Epithelial cell of esophagus (primary cell): ENCODE measurements around the gene PHACTR1.
A peak's percentile ranks its signal among the peaks of the same experiment; 100 is the strongest.

Experiments used
- DNase-seq: peaks from one replicate; pipeline ENCODE4 v3.0.0; 2010; ENCODE audit warnings: low read depth
- H3K4me3 ChIP-seq: 2 replicates; pipeline ENCODE4 v1.5.1; 2011; ENCODE audit warnings: mild to moderate bottlenecking, low read length, control low read depth
- TF ChIP-seq, protein P1 (sequence below): IDR thresholded peaks from 2 replicates; pipeline ENCODE4 v1.5.1; 2011; ENCODE audit warnings: low read depth, mild to moderate bottlenecking, low read length, control low read depth, inconsistent platforms; ENCODE audit not compliant: insufficient read depth; ENCODE audit errors: missing control alignments

The PHACTR1 gene

DNA sequence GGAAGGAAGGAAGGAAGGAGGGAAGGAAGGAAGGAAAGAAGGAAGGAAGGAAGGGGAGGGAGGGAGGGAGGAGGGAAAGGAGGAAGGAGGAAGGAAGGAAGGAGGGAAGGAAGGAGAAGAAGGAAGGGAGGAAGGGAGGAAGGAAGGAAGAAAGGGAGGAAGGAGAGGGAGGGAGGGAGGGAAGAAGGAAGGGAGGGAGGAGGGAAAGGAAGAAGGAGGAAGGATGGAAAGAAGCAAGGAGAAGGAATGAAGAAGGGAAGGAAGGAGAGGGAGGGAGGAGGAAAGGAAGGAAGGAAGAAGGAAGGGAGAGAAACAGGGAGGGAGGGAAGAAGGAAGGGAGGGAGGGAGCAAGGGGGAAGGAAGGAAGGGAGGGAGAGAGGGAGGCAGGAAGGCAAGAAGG is 204.9 kb downstream of the PHACTR1 start:
- TF ChIP-seq, protein P1, sequence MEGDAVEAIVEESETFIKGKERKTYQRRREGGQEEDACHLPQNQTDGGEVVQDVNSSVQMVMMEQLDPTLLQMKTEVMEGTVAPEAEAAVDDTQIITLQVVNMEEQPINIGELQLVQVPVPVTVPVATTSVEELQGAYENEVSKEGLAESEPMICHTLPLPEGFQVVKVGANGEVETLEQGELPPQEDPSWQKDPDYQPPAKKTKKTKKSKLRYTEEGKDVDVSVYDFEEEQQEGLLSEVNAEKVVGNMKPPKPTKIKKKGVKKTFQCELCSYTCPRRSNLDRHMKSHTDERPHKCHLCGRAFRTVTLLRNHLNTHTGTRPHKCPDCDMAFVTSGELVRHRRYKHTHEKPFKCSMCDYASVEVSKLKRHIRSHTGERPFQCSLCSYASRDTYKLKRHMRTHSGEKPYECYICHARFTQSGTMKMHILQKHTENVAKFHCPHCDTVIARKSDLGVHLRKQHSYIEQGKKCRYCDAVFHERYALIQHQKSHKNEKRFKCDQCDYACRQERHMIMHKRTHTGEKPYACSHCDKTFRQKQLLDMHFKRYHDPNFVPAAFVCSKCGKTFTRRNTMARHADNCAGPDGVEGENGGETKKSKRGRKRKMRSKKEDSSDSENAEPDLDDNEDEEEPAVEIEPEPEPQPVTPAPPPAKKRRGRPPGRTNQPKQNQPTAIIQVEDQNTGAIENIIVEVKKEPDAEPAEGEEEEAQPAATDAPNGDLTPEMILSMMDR: no peak
- no peak overlapping the region for H3K4me3 ChIP-seq
- no peak for DNase-seq

DNA sequence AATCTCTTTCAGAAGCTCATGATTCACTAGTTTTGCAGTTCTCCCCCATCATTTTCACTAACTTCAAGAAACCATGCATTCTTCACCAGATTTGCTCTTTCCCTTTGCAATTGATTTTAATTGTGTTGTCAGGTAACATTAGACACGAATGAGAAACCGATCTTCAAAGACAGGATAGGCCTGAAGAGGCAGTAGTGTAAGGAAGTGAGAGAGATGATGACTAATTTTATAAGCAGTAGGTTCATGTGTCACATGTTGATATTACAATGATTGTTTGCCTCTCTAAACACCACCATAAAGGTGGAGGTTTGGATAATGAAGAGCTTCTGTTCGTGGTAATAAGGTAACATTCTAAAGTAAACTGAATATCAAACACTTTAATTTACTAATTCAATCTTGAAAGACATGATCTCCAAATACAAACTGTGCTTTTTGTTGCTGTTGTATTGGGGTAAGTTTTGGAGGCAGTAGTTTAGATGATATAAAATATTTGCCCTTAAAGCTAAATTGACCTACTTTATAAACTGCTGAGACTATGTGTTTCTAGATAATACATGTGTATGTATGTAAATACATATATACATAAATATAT is 207.2 kb downstream of the PHACTR1 start:
- H3K4me3 ChIP-seq: no peak overlapping the region
- DNase-seq: peak; percentile 22
- TF ChIP-seq, protein P1: no peak

DNA sequence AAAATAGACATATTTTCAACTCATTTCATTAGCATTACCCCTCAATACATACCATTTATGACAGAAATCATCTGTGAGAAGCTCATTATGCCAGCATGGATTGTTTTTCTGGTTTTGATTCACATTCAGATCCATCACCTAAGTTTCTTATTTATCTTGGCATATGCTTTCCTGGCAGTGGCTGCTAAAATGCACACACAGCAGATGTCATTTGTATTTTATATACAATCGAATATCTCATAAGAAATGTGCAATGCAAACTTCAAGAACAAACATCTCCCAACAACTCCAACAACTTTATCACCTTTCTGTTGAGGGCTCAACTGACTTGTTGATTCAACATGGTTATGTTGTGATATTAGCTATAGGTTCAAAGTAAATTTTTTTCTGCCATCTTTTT is 208.3 kb downstream of the PHACTR1 start:
- DNase-seq: no peak
- no peak overlapping the region for H3K4me3 ChIP-seq
- TF ChIP-seq, protein P1: no peak

DNA sequence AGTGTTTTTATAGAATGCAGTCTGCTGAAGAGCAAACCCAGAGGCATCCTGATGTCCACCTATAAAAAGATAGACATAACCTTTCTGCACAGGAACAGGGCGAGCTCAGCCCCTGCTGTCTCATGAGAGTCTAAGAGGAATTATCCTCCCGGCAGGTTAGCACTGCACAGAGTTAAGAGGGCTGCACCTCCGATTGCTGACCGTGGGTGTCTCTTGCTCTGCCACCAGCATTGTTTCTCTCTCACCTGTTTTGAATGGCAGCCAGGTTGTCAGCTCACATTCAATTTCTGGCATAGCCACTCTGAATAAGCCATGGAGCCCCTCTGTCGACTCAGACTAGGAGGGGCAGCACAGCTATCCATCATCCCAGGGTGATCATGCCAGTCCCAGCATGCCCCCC is 211.2 kb downstream of the PHACTR1 start:
- no peak overlapping the region for H3K4me3 ChIP-seq
- TF ChIP-seq, protein P1: no peak
- no peak for DNase-seq

DNA sequence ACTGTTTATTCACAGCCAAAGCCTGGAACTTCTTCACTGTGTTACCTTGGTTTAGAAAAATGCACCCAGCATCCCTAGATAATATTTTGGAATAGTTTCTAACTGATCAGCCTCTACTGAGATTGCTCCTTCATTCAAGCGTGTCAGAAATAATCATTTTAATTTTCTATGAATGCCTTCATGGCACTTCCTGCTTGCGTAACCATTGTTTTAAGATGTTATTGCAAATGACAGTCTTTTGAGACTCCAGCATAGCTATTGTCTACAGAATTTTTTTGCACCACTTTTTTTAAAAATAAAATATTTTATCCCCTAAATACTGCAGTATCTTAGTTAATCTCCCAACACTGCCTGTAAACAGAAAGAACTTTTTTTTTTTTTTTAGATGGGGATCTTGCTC is 213.1 kb downstream of the PHACTR1 start:
- no peak for DNase-seq
- TF ChIP-seq, protein P1: no peak
- H3K4me3 ChIP-seq: no peak overlapping the region

DNA sequence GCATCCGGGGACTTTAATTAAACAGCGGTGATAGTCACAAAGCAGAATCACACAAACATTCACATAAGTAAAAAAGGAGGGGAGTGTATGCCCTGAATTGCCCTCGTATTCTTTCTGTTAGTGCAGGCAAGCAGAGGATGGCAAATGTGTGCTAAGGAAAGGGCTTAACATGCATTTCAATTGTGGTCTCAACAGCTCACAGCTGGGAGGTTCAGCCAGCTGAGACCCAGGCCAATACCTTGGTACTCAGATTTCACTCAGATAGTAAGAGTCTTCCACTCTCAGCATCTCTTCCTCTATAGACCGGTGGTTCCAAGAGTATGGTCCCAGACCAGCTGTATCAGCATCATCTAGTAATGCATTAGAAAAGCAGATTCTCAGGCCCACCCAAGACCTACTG is 215.1 kb downstream of the PHACTR1 start:
- TF ChIP-seq, protein P1: no peak
- no peak for DNase-seq

DNA sequence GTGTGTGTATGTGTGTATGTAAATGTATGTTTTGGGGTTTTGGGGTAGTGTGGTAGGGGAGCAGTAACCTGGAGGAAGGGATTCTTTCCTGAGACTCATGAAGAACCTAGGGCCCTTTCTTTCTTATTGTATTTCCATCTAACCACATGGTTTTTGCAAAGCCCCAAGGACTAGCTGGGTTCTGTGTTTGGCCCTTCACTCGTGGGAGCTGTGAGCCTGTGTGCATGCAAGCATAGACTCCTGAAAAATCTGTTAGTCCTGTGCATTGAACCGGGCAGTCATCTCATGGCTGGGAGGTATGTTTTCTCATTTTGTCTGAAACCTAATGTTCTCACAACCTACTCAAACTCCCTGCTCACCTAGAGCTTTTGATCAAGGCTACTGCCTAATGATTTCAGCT is 219.1 kb downstream of the PHACTR1 start:
- H3K4me3 ChIP-seq: no peak overlapping the region
- TF ChIP-seq, protein P1: no peak
- DNase-seq: no peak

More for the DNA sequence above, 215.1 kb downstream of the PHACTR1 start:
- H3K4me3 ChIP-seq: no peak overlapping the region
